PC-9 (cell line): ENCODE results near the gene NCS1. TPM values are rescaled to one million over a fixed set of nuclear protein-coding genes. Genes with fewer than 3 reads are reported as not detected.
A peak's percentile ranks its signal among the peaks of the same experiment; 100 is the strongest.

Experiments used
- BruUV-seq: library from RNA; stranded (reverse); fragments of 400-500 nt; replicated peaks from 2 replicates; lab custom pipeline; 2021; lab: Mats Ljungman, UMichigan
- CTCF ChIA-PET: fragments of 300-600 bp; sonication (Branson Sonifier 250); formaldehyde crosslinking; loops from one replicate; lab custom pipeline; 2022; ENCODE audit warnings: antibody characterized with exemption; lab: Charles Lee
- POLR2A ChIA-PET: fragments of 300-600 bp; sonication (Branson Sonifier 250); formaldehyde crosslinking; loops from one replicate; lab custom pipeline; 2022; ENCODE audit warnings: antibody characterized with exemption; ENCODE audit not compliant: unreplicated experiment; lab: Charles Lee
- DNase-seq, 2 experiments: peaks; one replicate each; pipeline versions ENCODE4 v3.0.0 to v3.0.0-alpha.2; 2015 to 2022; ENCODE audit warnings: mixed read lengths in 1 of 2
- H2AFZ ChIP-seq: fragments of 200-600 bp; sonication (generic); 2 replicates; pipeline ENCODE4 v1.8.1; 2017; ENCODE audit warnings: antibody characterized with exemption
- H3F3A ChIP-seq: fragments of 200-600 bp; sonication (generic); 2 replicates; pipeline ENCODE4 v1.8.1; 2017; ENCODE audit warnings: antibody characterized with exemption, mild to moderate bottlenecking, low read depth; ENCODE audit not compliant: insufficient read depth
- H3K27ac ChIP-seq: fragments of 200-600 bp; sonication (generic); 2 replicates; pipeline ENCODE4 v1.6.1; 2016; ENCODE audit warnings: mixed run types
- H3K27me3 ChIP-seq: fragments of 200-600 bp; sonication (generic); 2 replicates; pipeline ENCODE4 v1.6.1; 2016; ENCODE audit warnings: low read depth, mixed run types; ENCODE audit not compliant: insufficient read depth
- H3K36me3 ChIP-seq: fragments of 200-600 bp; sonication (generic); 2 replicates; pipeline ENCODE4 v1.6.1; 2016; ENCODE audit warnings: low read depth, mixed run types
- H3K4me1 ChIP-seq: fragments of 200-600 bp; sonication (generic); replicated peaks from 2 replicates; pipeline ENCODE4 v1.6.1; 2016; ENCODE audit warnings: mixed run types; ENCODE audit not compliant: insufficient read depth
- H3K4me2 ChIP-seq: fragments of 200-600 bp; sonication (generic); 2 replicates; pipeline ENCODE4 v1.6.1; 2017; ENCODE audit warnings: mixed run types
- H3K4me3 ChIP-seq: fragments of 200-600 bp; sonication (generic); 2 replicates; pipeline ENCODE4 v1.6.1; 2016; ENCODE audit warnings: mixed run types
- H3K79me2 ChIP-seq: fragments of 200-600 bp; sonication (generic); 2 replicates; pipeline ENCODE4 v1.6.1; 2017; ENCODE audit warnings: low read depth, mixed run types
- H3K9me2 ChIP-seq: fragments of 200-600 bp; sonication (generic); 2 replicates; pipeline ENCODE4 v1.8.1; 2017; ENCODE audit warnings: mild to moderate bottlenecking; ENCODE audit not compliant: insufficient read depth
- H3K9me3 ChIP-seq: fragments of 200-600 bp; sonication (generic); 2 replicates; pipeline ENCODE4 v1.8.1; 2016; ENCODE audit warnings: low read depth; ENCODE audit not compliant: insufficient read depth
- H4K20me1 ChIP-seq: fragments of 200-600 bp; sonication (generic); 2 replicates; pipeline ENCODE4 v1.8.1; 2017; ENCODE audit not compliant: insufficient read depth
- EZH2 ChIP-seq: fragments of 200-600 bp; sonication (generic); IDR thresholded peaks from 2 replicates; pipeline ENCODE4 v1.8.0; 2017; ENCODE audit warnings: antibody characterized with exemption, low read depth
- intact Hi-C: fragments of 100-400 bp; cut with micrococcal nuclease; formaldehyde crosslinking; loops from one replicate; pipeline ENCODE4 v1.10.0; 2022; ENCODE audit not compliant: unreplicated experiment
- total RNA-seq: library from RNA; stranded (reverse); gene quantifications from 2 replicates; pipeline ENCODE4 v1.2.3, GENCODE V29; 2021
- TF ChIP-seq, protein P1 (sequence below): fragments of 200-600 bp; sonication (generic); conservative IDR thresholded peaks from 2 replicates; pipeline ENCODE4 v1.6.1; 2017; ENCODE audit warnings: mixed run types, antibody characterized with exemption, mild to moderate bottlenecking, moderate library complexity

NCS1 gene
- total RNA-seq, 1 experiment from 2014 or later = 59.2 TPM

DNA sequence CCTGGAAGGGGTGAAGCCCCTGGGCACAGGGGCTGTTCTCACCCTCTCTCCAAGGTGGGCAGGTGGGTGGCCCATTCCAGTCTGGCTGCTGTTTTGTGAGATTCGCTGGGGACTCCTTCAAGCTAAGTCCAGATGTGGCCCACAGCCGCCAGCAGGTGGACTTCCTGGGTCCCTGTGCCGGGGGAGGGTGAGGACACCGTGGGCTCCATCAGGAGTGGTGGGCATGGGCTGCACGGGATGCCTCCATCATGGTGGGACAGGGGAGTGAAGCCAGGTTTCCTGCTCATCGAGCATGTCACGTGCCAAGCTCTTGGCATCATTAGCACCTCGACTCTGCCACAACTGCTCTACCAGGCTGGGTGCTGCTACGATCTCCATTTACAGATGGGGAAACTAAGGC is 1.8 kb downstream of the NCS1 start:
- Histone ChIP-seq H3K79me2 (peaks cover 8% of the 10 kb centered on the region), H4K20me1 (no peaks in the 10 kb centered on the region), H3K9me3 (no peaks in the 10 kb centered on the region), H3K27ac (no peak overlapping the region), H3K4me2 (peak overlapping the region; percentile 83; the same call in 1 of the 2 replicates), H2AFZ (no peak overlapping the region), H3K4me1 (peaks cover 4% of the 10 kb centered on the region; the same call in 1 of the 2 replicates), H3K9me2 (no peaks in the 10 kb centered on the region), H3K36me3 (no peaks in the 10 kb centered on the region), H3K4me3 (no peak overlapping the region), H3F3A (peaks cover 11% of the 10 kb centered on the region), H3K27me3 (no peaks in the 10 kb centered on the region)
- intact Hi-C loops = loop anchor here (5.0 kb wide), 1 partner anchor 47 kb away; no protein-coding TSS in a partner anchor
- ChIA-PET CTCF (no interaction called here), POLR2A (interaction anchor here (0.6 to 0.7 kb wide), 3 partner anchors 53 to 342 kb away, joined by 3 read pairs; no protein-coding TSS in a partner anchor)
- BruUV-seq = no TSS peak
- no peak for TF ChIP-seq EZH2
- TF ChIP-seq, protein P1, sequence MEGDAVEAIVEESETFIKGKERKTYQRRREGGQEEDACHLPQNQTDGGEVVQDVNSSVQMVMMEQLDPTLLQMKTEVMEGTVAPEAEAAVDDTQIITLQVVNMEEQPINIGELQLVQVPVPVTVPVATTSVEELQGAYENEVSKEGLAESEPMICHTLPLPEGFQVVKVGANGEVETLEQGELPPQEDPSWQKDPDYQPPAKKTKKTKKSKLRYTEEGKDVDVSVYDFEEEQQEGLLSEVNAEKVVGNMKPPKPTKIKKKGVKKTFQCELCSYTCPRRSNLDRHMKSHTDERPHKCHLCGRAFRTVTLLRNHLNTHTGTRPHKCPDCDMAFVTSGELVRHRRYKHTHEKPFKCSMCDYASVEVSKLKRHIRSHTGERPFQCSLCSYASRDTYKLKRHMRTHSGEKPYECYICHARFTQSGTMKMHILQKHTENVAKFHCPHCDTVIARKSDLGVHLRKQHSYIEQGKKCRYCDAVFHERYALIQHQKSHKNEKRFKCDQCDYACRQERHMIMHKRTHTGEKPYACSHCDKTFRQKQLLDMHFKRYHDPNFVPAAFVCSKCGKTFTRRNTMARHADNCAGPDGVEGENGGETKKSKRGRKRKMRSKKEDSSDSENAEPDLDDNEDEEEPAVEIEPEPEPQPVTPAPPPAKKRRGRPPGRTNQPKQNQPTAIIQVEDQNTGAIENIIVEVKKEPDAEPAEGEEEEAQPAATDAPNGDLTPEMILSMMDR = no peak
- no peak for DNase-seq

DNA sequence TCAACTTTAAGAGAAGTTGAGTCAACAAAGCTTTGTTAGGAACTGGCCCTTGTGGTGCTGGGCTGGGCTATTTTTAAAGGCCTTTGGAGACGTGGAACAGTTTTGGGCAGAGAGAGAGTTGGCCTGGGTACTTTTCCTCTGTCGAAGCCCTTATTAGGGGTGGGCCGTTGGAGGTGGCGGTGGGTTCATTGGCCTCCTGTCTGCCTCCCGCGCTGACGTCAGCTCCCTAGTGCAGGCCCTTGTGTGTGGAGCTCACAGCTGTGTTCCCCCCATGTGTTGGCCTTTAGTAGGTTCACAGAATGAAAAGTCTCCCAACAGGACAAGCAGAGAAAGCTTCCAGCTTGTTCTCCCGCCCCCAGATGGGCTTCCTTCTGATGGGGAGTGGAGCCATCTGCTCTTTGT is 2.7 kb downstream of the NCS1 start:
- H4K20me1 ChIP-seq = 0 out of 2 replicates have a peak, but pooled peaks cover 3% of the 10 kb centered on the region
- no TSS peak for BruUV-seq
- CTCF ChIA-PET = interaction anchor here (0.6 kb wide), 1 partner anchor 12 kb away, joined by 3 read pairs; no protein-coding TSS in a partner anchor

DNA sequence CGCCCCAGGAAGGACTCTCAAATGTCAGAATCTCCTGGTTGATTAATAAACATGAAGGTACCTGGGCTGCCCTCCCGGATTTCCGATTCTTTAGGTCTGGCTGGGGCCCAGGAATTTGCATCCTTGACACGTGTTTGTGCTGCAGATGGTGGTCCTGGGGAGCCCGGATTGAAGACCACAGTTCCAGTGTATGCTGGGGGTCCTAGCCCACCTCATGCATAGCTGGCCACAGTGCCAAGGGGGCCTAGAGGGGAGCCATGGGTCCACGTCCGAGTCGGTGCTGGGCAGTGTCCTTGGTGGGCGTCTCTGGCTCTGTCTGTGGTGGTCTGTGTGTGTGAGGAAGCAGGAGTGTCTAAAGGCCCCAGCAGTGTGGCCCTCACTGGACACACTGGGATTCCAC is 3.2 kb downstream of the NCS1 start:
- H3K27ac ChIP-seq = no peak overlapping the region
- no peak for DNase-seq
- TF ChIP-seq EZH2 = no peak
- TF ChIP-seq, protein P1 = no peak
- H3K36me3 ChIP-seq = no peaks in the 10 kb centered on the region
- ChIA-PET POLR2A (no interaction called here), CTCF (no interaction called here)
- peaks cover 4% of the 10 kb centered on the region; the same call in 1 of the 2 replicates for H3K4me1 ChIP-seq
- BruUV-seq = no TSS peak
- no peak overlapping the region for H2AFZ ChIP-seq
- H3K9me2 ChIP-seq = no peaks in the 10 kb centered on the region
- H3K27me3 ChIP-seq = no peaks in the 10 kb centered on the region
- no peak overlapping the region for H3K4me3 ChIP-seq
- H3F3A ChIP-seq = peaks cover 11% of the 10 kb centered on the region
- H3K79me2 ChIP-seq = peaks cover 8% of the 10 kb centered on the region
- no peaks in the 10 kb centered on the region for H3K9me3 ChIP-seq
- no peak overlapping the region for H3K4me2 ChIP-seq
- 0 out of 2 replicates have a peak, but pooled peaks cover 4% of the 10 kb centered on the region for H4K20me1 ChIP-seq
- intact Hi-C loops = no loop called here

More for the DNA sequence above, 2.7 kb downstream of the NCS1 start:
- H3K36me3 ChIP-seq = no peaks in the 10 kb centered on the region
- TF ChIP-seq EZH2 = no peak
- TF ChIP-seq, protein P1 = no peak
- intact Hi-C loops = loop anchor here (5.0 kb wide), 1 partner anchor 48 kb away; no protein-coding TSS in a partner anchor
- peaks cover 8% of the 10 kb centered on the region for H3K79me2 ChIP-seq
- DNase-seq = no peak
- H3K27ac ChIP-seq = no peak overlapping the region
- H3K4me3 ChIP-seq = no peak overlapping the region
- H3K4me2 ChIP-seq = no peak overlapping the region
- H3F3A ChIP-seq = peaks cover 11% of the 10 kb centered on the region
- no peaks in the 10 kb centered on the region for H3K9me2 ChIP-seq
- POLR2A ChIA-PET = no interaction called here
- H3K9me3 ChIP-seq = no peaks in the 10 kb centered on the region
- H2AFZ ChIP-seq = no peak overlapping the region
- H3K27me3 ChIP-seq = no peaks in the 10 kb centered on the region
- H3K4me1 ChIP-seq = peaks cover 4% of the 10 kb centered on the region; the same call in 1 of the 2 replicates
